NCI-H524 treated with DMSO at 0.1 percent for 48 hours (cell line): ENCODE data around the gene STK35.
A peak's percentile ranks its signal among the peaks of the same experiment; 100 is the strongest.

Source experiments
- DNase-seq: peaks from one replicate; lab custom pipeline; 2025; lab: John Stamatoyannopoulos, UW

Gene STK35

GRCh38 chr20:2101057-2101864 lies at the start of gene STK35:
TSS of gene STK35 (plus strand) at chr20:2101827. CDS start at chr20:2101882, 55 bp downstream.
- DNase-seq: peak; percentile 24

- no peak for DNase-seq
These were observed 49.7 kb upstream of the STK35 start for GRCh38 chr20:2051946-2052345.

DNA sequence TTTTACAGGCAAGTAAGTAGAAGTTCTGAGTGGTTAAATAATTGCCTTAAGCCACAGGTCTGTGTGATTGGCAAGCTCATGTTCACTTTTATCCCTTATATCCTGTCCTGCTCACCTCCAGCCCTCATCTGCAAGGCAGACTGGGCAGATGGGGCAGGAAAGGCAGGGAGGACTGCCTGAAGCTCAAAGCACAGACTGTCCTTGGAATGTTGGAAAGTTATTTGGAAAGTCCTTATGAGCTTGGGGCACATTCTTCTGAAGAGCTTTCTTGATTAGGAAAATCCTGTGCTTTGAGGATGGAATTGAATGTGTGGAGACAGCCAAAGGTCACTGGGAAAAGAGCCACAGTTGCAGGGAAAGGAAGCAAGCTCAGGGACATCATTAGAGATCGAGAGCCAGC lies 48.9 kb upstream of the STK35 start:
- no peak for DNase-seq

GRCh38 chr20:2053615-2054014 lies 48.0 kb upstream of the STK35 start:
- no peak for DNase-seq

GRCh38 chr20:2054911-2055310 lies 46.7 kb upstream of the STK35 start:
- no peak for DNase-seq

DNA sequence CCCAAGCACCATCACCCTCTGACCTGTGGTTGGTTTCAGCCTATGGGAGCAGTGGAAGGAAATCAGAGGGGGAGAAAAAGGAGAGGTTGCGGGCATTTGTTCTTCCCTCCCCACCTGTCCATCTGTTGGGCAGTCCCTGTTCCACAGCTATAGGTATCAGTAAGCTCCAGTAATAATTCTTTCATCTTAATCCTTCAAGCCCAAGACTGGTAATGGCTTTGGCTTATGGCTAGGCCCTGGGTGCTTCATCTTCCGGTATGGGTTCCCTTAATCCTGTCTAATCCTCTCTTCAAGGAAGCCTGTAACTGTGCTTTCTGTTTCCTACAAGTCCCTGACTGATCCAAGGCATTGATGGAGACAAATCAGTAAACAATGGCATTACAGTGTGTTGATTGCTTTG lies 42.2 kb upstream of the STK35 start:
- peak; percentile 33 for DNase-seq

DNA sequence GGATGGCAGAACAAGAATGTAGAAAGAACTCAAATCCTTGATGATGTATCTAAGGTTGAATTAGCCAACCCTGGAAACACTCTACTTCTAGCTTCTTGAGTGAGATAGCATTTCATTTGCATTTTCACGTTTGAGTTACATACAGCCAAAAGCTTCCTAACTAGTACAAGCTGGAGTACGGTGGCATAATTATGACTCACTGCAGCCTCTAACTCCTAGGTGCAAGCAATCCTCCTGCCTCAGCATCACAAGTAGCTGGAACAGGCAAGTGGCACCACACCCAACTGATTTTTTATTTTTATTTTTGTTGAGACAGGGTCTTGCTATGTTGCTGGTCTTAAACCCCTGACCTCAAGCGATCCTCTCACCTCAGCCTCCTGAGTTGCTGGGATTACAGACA lies 36.5 kb upstream of the STK35 start:
- DNase-seq: no peak

GRCh38 chr20:2066461-2067122 lies 35.0 kb upstream of the STK35 start:
- no peak for DNase-seq

DNA sequence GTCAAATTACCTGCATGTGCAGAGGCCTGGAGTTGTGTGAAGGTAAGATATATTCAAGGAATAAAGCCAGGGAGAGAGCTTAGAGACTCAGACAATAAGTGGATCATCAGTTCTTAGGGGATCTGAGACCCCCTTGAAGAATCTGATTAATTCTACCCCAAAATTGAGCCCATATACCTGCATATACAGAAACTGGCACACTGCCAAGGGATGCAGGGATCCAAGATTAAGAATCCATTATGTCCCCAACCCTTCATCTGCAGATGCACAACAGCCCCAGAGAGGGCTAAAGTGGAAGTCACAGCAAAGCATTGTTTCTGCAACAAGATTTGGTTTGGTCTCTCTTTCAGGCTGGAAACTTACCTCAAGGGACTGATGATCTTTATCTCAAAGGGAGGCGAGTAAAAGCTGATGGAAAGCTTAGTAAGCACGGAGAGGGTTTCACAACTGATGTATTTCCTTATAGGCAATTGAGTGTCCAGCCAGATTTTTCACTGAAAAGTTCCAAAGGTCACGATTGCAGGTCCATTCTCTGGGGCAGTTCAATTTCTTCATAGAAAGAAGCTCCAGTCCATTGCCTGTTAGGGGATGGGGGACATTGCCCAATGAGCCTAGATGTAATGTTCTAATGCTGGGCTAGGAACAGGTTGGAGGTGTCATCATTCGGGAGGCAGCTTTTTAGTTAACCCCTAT lies 20.9 kb upstream of the STK35 start:
- DNase-seq: no peak

GRCh38 chr20:2084703-2085102 lies 16.9 kb upstream of the STK35 start:
- no peak for DNase-seq

- DNase-seq: no peak
These were observed 15.2 kb upstream of the STK35 start for GRCh38 chr20:2086177-2086979.

DNA sequence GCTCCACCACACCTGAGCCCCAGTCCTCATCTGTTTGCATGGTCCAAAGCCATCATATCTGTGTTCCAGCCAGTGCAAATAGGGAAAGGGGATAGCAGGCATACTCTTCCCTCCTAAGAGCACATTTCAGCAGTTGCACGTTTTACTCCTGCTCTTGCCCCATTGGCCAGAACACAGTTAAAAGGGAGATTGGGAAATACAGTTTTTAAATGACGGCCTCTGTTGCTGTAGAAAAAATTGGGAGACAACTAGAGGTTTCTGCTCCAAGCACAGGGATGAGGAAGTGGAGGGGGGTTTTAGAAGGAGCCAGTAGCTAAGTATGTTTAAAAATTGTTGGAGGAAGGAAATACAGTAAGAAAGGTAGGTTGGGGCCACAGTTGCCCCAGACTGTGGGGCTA lies 14.6 kb upstream of the STK35 start:
- no peak for DNase-seq

DNA sequence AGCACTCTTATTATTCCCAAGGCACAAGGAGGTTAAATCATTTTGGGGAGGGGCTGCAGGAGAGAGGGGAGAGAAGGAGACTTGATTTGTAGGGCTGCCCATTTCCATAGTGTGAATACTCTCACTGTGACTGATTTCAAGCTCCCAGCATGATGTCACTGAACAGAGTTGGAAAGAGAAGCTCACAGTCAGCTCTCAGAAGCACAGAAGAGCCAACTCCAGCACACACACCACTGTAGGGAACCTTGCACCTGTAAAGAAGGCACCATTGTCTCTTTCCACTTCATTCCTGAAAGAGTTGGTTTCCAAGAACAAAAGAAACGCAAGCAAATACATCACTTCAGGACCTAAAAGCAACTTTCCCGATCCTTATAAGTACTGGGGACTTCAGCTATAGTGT lies 12.7 kb upstream of the STK35 start:
- no peak for DNase-seq

DNA sequence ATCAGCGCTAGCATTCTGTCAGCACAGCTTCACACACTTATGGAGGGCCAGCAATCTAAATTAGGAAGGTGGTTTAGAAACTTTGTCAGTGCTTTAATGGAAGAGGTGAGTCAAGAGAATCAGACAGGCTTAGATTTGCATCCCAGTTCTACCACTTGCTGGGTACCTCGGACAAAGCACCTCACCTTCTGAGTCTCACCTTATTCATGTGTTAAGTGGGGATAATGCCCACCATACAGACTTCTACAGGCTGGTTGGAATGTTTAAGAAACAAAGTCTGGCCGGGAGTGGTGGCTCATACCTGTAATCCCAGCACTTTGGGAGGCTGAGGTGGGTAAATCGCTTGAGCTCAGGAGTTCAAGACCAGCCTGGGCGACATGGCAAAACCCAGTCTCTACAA lies 12.2 kb upstream of the STK35 start:
- no peak for DNase-seq

DNA sequence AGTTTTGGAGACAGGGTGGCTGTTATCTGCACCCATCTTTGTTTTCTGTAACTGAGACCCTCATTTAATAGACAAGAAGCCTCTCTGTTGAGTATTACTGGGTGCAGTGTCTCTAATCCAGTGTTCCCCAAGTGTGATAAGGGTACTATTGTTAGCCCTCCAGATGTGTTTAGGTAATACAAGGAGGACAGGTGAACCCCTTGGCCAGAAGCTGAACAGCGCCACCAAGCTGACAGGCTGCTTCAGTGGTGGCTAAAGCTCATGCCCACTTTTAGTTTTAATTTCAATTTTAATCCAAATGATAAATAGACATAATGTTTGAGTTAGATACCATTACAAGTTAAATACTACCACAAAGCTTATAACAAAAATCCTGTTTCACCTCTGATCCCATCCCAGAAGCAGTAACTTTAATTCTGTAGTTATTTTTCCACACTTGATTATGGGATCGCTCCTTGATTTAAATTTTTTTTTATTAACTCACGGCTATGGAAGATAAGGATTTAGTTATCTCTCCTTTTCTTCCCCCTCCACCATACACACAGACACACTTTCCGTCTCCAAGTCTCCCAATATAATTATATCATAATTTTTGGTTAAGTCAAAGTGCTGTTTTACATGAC lies 8.4 kb upstream of the STK35 start:
- no peak for DNase-seq

DNA sequence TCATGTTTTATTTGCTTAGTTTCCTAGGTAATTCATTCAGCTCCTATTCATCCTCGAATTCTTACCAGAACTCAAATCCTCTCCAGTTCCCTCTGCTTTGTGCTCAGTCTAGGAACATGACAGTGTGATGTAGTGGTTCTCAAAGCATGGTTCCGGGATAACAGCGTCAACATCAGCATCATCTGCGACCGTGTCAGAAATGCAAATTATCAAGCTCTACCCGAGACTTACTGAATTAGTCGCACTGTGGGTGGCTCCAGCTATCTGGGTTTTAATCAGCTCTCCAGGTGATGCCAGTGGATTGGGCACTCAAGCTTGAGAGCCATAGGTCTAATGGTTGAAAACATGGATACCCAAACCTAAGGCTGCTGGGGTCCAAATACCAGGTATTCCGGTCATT lies 7.7 kb upstream of the STK35 start:
- DNase-seq: no peak

DNA sequence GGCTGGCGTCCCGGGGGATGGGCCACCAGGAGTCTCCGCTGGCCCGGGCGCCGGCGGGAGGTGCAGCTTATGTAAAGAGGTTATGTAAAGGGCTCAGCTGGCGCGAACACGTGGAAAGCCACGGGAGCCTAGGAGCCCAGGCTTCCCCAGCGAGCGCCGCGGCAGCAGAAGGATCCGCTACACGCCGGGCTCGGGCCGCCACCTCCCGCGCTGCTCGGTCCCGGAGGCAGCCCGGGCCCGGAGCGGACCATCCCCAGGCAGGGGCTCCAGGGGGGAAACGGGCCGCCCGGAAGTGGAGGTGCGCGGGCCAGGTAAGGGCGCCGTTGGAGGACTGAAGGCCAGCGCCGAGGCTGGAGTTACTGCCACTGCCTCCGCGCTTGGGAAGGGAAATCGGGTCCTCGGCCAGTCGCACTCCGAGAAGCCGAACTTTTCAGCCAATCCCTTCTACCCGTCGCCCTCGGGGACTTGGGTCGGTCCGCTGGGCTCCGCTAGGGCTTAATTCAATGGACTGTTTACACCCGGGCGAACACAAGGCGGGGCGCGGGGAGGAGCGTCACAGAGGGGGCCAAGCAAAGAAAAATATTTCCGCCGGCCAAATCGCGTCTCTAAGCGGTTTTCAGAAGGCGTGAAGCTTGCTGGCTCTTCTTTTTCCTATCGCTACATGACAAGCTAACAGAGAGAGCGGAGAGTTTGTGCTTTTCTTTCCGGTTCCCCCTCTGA lies 398 bp downstream of the STK35 start:
- DNase-seq: peak; percentile 72

DNA sequence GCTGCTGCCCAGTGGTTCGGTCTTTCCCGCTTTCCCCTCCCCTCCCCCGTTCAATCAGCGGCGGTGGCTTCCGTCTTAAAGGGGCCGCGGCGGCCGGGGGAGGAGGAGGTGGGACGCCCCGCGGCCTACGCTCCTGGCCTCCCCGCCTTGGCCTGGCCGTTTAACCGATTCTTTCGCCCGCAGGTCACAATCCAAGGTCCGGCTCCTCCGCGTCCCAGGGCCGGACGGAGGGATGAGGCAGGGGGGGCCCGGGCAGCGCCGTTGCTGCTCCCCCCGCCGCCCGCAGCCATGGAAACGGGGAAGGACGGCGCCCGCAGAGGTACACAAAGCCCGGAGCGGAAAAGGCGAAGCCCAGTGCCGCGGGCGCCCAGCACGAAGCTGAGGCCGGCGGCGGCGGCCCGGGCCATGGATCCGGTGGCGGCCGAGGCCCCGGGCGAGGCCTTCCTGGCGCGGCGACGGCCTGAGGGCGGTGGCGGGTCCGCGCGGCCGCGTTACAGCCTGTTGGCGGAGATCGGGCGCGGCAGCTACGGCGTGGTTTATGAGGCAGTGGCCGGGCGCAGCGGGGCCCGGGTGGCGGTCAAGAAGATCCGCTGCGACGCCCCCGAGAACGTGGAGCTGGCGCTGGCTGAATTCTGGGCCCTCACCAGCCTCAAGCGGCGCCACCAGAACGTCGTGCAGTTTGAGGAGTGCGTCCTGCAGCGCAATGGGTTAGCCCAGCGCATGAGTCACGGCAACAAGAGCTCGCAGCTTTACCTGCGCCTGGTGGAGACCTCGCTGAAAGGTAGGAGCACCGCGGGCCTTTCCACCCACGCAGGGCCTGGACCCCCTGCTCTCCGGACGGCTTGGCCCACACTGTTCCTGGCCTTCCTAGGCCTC lies 1.2 kb downstream of the STK35 start:
- peak; percentile 22 for DNase-seq

DNA sequence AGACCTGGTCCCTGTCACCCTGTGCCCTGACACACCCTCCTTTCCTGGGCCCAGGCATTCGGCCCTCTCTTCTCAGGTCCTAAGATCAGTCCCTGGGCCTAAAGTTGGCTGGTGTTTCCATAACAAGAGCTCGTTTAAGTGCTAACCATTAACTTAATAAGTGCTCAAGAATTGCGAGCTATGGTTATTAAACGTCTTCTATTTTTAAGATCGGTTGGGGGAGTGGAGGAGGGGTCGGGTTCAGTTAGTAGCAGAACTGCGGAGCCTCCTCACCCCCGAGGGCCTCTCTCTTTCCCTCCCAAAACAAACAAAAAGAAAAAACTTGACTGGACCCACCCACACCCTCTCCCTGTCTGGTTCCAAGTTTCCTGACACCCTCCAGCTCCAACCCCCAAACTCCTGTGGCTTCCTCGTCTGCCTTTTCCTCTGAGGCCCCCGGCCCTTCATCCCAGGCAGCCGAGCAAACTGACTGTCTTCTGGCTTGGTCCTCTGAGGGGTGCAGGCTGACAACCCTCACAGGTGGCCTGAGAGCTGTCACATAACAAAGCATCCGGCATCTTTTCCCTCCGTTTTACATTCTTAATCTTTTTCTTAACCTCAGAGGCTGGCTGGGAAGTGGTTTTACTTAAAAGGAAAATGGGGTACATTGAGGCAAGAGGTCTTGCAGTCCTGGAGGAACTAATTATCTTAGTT lies 2.0 kb downstream of the STK35 start:
- no peak for DNase-seq
